CD14-positive monocyte (primary cell): ENCODE data around the gene SLC52A3. TPM values are rescaled to one million over a fixed set of nuclear protein-coding genes. Genes with fewer than 3 reads are reported as not detected.

Source experiments
- DNase-seq, 3 donors: peaks; one replicate each; pipeline ENCODE4 v3.0.0-alpha.2; 2011 to 2022
- H2AFZ ChIP-seq: 2 replicates; pipeline ENCODE4 v1.6.0; 2012; ENCODE audit warnings: mild to moderate bottlenecking, low read depth, low read length, inconsistent platforms; ENCODE audit not compliant: insufficient read depth, poor library complexity, severe bottlenecking
- H3K27ac ChIP-seq, 2 donors: 1 replicate in 1 of 2; 2 replicates in 1 of 2; pipeline ENCODE4 v1.5.1; 2012 to 2013; ENCODE audit warnings: low read length in 2 of 2, control low read depth in 1 of 2, inconsistent platforms in 1 of 2, low read depth in 1 of 2, mild to moderate bottlenecking in 1 of 2
- H3K27me3 ChIP-seq, 2 donors: one replicate each; pipeline versions ENCODE4 v1.6.0 to v1.6.1; 2011 to 2013; ENCODE audit warnings: low read length in 2 of 2; ENCODE audit not compliant: control insufficient read depth in 2 of 2, insufficient read depth in 2 of 2
- H3K36me3 ChIP-seq, 2 donors: replicated peaks in 1 of 2; 1 replicate in 1 of 2; 2 replicates in 1 of 2; pipeline versions ENCODE4 v1.5.1 to v1.6.1; 2012 to 2013; ENCODE audit warnings: low read length in 2 of 2, control low read depth in 1 of 2, inconsistent platforms in 1 of 2, mild to moderate bottlenecking in 1 of 2; ENCODE audit not compliant: insufficient read depth in 2 of 2, control insufficient read depth in 1 of 2
- H3K4me1 ChIP-seq, 2 donors: 1 replicate in 1 of 2; 2 replicates in 1 of 2; pipeline versions ENCODE4 v1.5.1 to v1.6.1; 2012 to 2013; ENCODE audit warnings: low read length in 2 of 2, control low read depth in 1 of 2, inconsistent platforms in 1 of 2, mild to moderate bottlenecking in 1 of 2, moderate library complexity in 1 of 2; ENCODE audit not compliant: insufficient read depth in 2 of 2, control insufficient read depth in 1 of 2
- H3K4me2 ChIP-seq: replicated peaks from 2 replicates; pipeline ENCODE3; 2012; ENCODE audit warnings: low read length, moderate library complexity, mild to moderate bottlenecking; ENCODE audit not compliant: poor library complexity, severe bottlenecking; ENCODE audit errors: extremely low read depth
- H3K4me3 ChIP-seq, 3 experiments: fragments of 200-600 bp in 1 of 3; sonication (generic) in 1 of 3; replicated peaks in 1 of 3; 1 replicate in 2 of 3; 2 replicates in 1 of 3; pipeline ENCODE4 v1.5.1; 2011 to 2013; ENCODE audit warnings: low read length in 3 of 3, mild to moderate bottlenecking in 3 of 3, control low read depth in 2 of 3, low read depth in 2 of 3, inconsistent platforms in 1 of 3, moderate library complexity in 1 of 3
- H3K79me2 ChIP-seq: 2 replicates; pipeline ENCODE4 v1.6.0; 2012; ENCODE audit warnings: mild to moderate bottlenecking, control low read depth, inconsistent platforms, low read length, moderate library complexity; ENCODE audit not compliant: insufficient read depth
- H3K9ac ChIP-seq: 2 replicates; pipeline ENCODE4 v1.6.0; 2017; ENCODE audit warnings: low read length, mild to moderate bottlenecking; ENCODE audit not compliant: insufficient read depth, poor library complexity, severe bottlenecking
- H3K9me3 ChIP-seq, 2 donors: replicated peaks in 1 of 2; 1 replicate in 1 of 2; 2 replicates in 1 of 2; pipeline versions ENCODE4 v1.5.1 to v1.6.1; 2012 to 2013; ENCODE audit warnings: low read length in 2 of 2, control low read depth in 1 of 2; ENCODE audit not compliant: control insufficient read depth in 1 of 2, insufficient read depth in 1 of 2
- H4K20me1 ChIP-seq: 2 replicates; pipeline ENCODE4 v1.6.0; 2012; ENCODE audit warnings: mild to moderate bottlenecking, low read length, control low read depth, moderate library complexity; ENCODE audit not compliant: insufficient read depth
- H3K27ac Mint-ChIP-seq, 7 donors: one replicate each; pipeline ENCODE4 v1.8.0; 2020; ENCODE audit warnings: mild to moderate bottlenecking in 7 of 7, mixed read lengths in 7 of 7, moderate library complexity in 6 of 7, inconsistent platforms in 2 of 7
- H3K27me3 Mint-ChIP-seq, 3 donors: one replicate each; pipeline ENCODE4 v1.8.0; 2021 to 2022; ENCODE audit warnings: low read depth in 3 of 3, mild to moderate bottlenecking in 3 of 3, mixed read lengths in 3 of 3, moderate library complexity in 3 of 3, inconsistent platforms in 1 of 3
- H3K36me3 Mint-ChIP-seq, 2 donors: one replicate each; pipeline ENCODE4 v1.8.0; 2020; ENCODE audit warnings: mixed read lengths in 2 of 2, inconsistent platforms in 1 of 2, mild to moderate bottlenecking in 1 of 2
- H3K4me1 Mint-ChIP-seq: one replicate; pipeline ENCODE4 v1.8.0; 2020; ENCODE audit warnings: mild to moderate bottlenecking, mixed read lengths
- H3K4me3 Mint-ChIP-seq, 2 donors: one replicate each; pipeline ENCODE4 v1.8.0; 2020; ENCODE audit warnings: mild to moderate bottlenecking in 2 of 2, mixed read lengths in 2 of 2, moderate library complexity in 1 of 2
- H3K9me3 Mint-ChIP-seq, 7 donors: one replicate each; pipeline ENCODE4 v1.8.0; 2020 to 2022; ENCODE audit warnings: mixed read lengths in 7 of 7, mild to moderate bottlenecking in 6 of 7, moderate library complexity in 6 of 7, inconsistent platforms in 2 of 7
- CTCF ChIP-seq: fragments of 200-600 bp; IDR thresholded peaks from one replicate; pipeline ENCODE4 v1.8.0; 2022; ENCODE audit warnings: antibody characterized with exemption, mild to moderate bottlenecking
- WGBS: methylation state at CpG from one replicate; pipeline ENCODE4 v1.1.5; 2013; ENCODE audit warnings: missing lambda C conversion rate; ENCODE audit not compliant: insufficient coverage; 5-methylcytosine and 5-hydroxymethylcytosine counted together
- intact Hi-C, 2 donors: fragments of 100-400 bp; cut with micrococcal nuclease; formaldehyde crosslinking; loops; one replicate each; pipeline versions ENCODE4 v1.15.0 to v1.15.1; 2023
- polyA plus RNA-seq, 3 donors: library from polyadenylated mRNA; depleted of rRNA in 1 of 3; unstranded in 2 of 3; stranded (reverse) in 1 of 3; fragments of 300-500 nt in 2 of 3; fragments of >200 nt in 1 of 3; fragmentation: Illumina TruSeq in 2 of 3; gene quantifications; 1 replicate in 2 of 3; 2 replicates in 1 of 3; pipeline ENCODE4 v1.2.3, GENCODE V29; 2012 to 2021

SLC52A3 gene
- polyA plus RNA-seq, 3 donors: not detected

- no peak for TF ChIP-seq CTCF
- H3K4me1 Mint-ChIP-seq: peaks cover 6% of the 10 kb centered on the region
- no peak overlapping the region for H3K27ac Mint-ChIP-seq
- 82% methylated on average over 8 of the region's 8 CpGs for WGBS
- H3K9me3 Mint-ChIP-seq: peaks cover 0 to 11% (median 2%) of the 10 kb centered on the region in 7 donors
- intact Hi-C loops: no loop called here
- H3K9ac ChIP-seq: no peak overlapping the region
- peaks cover 18 to 33% of the 10 kb centered on the region in 2 donors for H3K27me3 ChIP-seq
- no peaks in the 10 kb centered on the region for H4K20me1 ChIP-seq
- no peaks in the 10 kb centered on the region for H3K36me3 ChIP-seq
- H3K27me3 Mint-ChIP-seq: peaks cover 32 to 46% (median 35%) of the 10 kb centered on the region in 3 donors
- H3K79me2 ChIP-seq: no peaks in the 10 kb centered on the region
- DNase-seq: no peak
- no peak overlapping the region for H3K4me2 ChIP-seq
- no peak overlapping the region for H3K4me3 ChIP-seq
- H3K27ac ChIP-seq: no peak overlapping the region
- H3K4me1 ChIP-seq: peaks cover 2 to 10% of the 10 kb centered on the region in 2 donors
- H3K9me3 ChIP-seq: peaks cover 0 to 8% of the 10 kb centered on the region in 2 donors
- H3K36me3 Mint-ChIP-seq: no peaks in the 10 kb centered on the region
- H3K4me3 Mint-ChIP-seq: no peak overlapping the region
- H2AFZ ChIP-seq: no peak overlapping the region
Observed at GRCh38 chr20:723756-724155, 44.5 kb downstream of the SLC52A3 start.

GRCh38 chr20:722822-723644, 45.3 kb downstream of the SLC52A3 start:
- peaks cover 27 to 43% (median 29%) of the 10 kb centered on the region in 3 donors for H3K27me3 Mint-ChIP-seq
- H4K20me1 ChIP-seq: no peaks in the 10 kb centered on the region
- H3K27me3 ChIP-seq: peaks cover 15 to 28% of the 10 kb centered on the region in 2 donors

More at GRCh38 chr20:722822-723644, 45.3 kb downstream of the SLC52A3 start:
- intact Hi-C loops: no loop called here
- Mint-ChIP-seq H3K4me3 (no peak overlapping the region), H3K36me3 (no peaks in the 10 kb centered on the region), H3K4me1 (peaks cover 3% of the 10 kb centered on the region), H3K9me3 (peaks cover 0 to 7% (median 0%) of the 10 kb centered on the region in 7 donors), H3K27ac (no peak overlapping the region)
- Histone ChIP-seq H2AFZ (no peak overlapping the region), H3K27ac (no peak overlapping the region), H3K79me2 (no peaks in the 10 kb centered on the region), H3K9me3 (peaks cover 0 to 4% of the 10 kb centered on the region in 2 donors), H3K9ac (no peak overlapping the region), H3K4me2 (no peak overlapping the region), H3K36me3 (no peaks in the 10 kb centered on the region), H3K4me3 (no peak overlapping the region), H3K4me1 (peaks cover 0 to 3% of the 10 kb centered on the region in 2 donors)
- no peak for TF ChIP-seq CTCF
- WGBS: 92% methylated on average over 7 of the region's 11 CpGs
- DNase-seq: no peak
